K562 (cell line): Measurements from ENCODE around the gene SHC1. TPM values are rescaled to one million over a fixed set of nuclear protein-coding genes. Genes with fewer than 3 reads are reported as not detected.

Experiments
- ARHGAP35 ChIP-seq: fragments of 450-650 bp; IDR thresholded peaks from 2 replicates; pipeline ENCODE4 v1.6.1; 2018; ENCODE audit not compliant: partially characterized antibody
- CHAMP1 ChIP-seq: fragments of 450-650 bp; IDR thresholded peaks from 2 replicates; pipeline ENCODE4 v1.6.1; 2016; ENCODE audit warnings: mild to moderate bottlenecking
- ELF2 ChIP-seq: fragments of 250-450 bp; sonication (Bioruptor Pico); IDR thresholded peaks from 2 replicates; pipeline ENCODE4 v1.5.0; 2021; ENCODE audit warnings: mild to moderate bottlenecking
- EP400 ChIP-seq: fragments of 450-650 bp; IDR thresholded peaks from 2 replicates; pipeline ENCODE4 v1.6.1; 2017; ENCODE audit warnings: antibody characterized with exemption, mild to moderate bottlenecking, moderate library complexity
- FOXA3 ChIP-seq, 2 experiments: fragments of 450-650 bp in 1 of 2; sonication (generic) in 1 of 2; formaldehyde crosslinking; IDR thresholded peaks in 1 of 2; conservative IDR thresholded peaks in 1 of 2; 2 replicates each; pipeline versions ENCODE4 v1.4.0 to v1.8.0; 2020 to 2022; ENCODE audit warnings: mild to moderate bottlenecking in 2 of 2, missing genetic modification reagents in 1 of 2
- HEY1 ChIP-seq: fragments of 250-450 bp; sonication (Bioruptor Pico); IDR thresholded peaks from 2 replicates; pipeline ENCODE4 v1.5.0; 2020; ENCODE audit warnings: mild to moderate bottlenecking, moderate library complexity, borderline replicate concordance
- HMGXB4 ChIP-seq: sonication (generic); formaldehyde crosslinking; IDR thresholded peaks from 2 replicates; pipeline ENCODE4 v1.8.1; 2023; ENCODE audit warnings: mild to moderate bottlenecking, missing genetic modification reagents
- HNRNPL ChIP-seq: fragments of 200-400 bp; formaldehyde crosslinking; IDR thresholded peaks from 2 replicates; pipeline ENCODE4 v1.6.1; 2017; ENCODE audit warnings: low read depth, mild to moderate bottlenecking, low read length
- MNT ChIP-seq, 2 experiments: fragments of 450-650 bp; conservative IDR thresholded peaks; 2 replicates each; pipeline ENCODE4 v1.6.1; 2017; ENCODE audit warnings: mild to moderate bottlenecking in 2 of 2, moderate library complexity in 2 of 2
- MYBL2 ChIP-seq, 2 experiments: fragments of 450-650 bp in 1 of 2; sonication (generic) in 1 of 2; formaldehyde crosslinking in 1 of 2; IDR thresholded peaks; 2 replicates each; pipeline versions ENCODE4 v1.6.1 to v1.8.1; 2017 to 2022; ENCODE audit warnings: borderline replicate concordance in 1 of 2, inconsistent platforms in 1 of 2, low read depth in 1 of 2, mild to moderate bottlenecking in 1 of 2, missing genetic modification reagents in 1 of 2, moderate library complexity in 1 of 2
- NCOA4 ChIP-seq: fragments of 450-650 bp; IDR thresholded peaks from 2 replicates; pipeline ENCODE4 v1.6.1; 2018; ENCODE audit warnings: mild to moderate bottlenecking; ENCODE audit not compliant: partially characterized antibody
- PATZ1 ChIP-seq: fragments of 250-450 bp; sonication (Bioruptor Pico); IDR thresholded peaks from 2 replicates; pipeline ENCODE4 v1.5.0; 2020; ENCODE audit warnings: mild to moderate bottlenecking, borderline replicate concordance
- TAF15 ChIP-seq: fragments of 200-400 bp; formaldehyde crosslinking; IDR thresholded peaks from 2 replicates; pipeline ENCODE4 v1.6.1; 2017; ENCODE audit warnings: mild to moderate bottlenecking, low read depth, low read length, moderate library complexity
- ZNF512 ChIP-seq: IDR thresholded peaks from 2 replicates; pipeline ENCODE4 v1.6.1; 2016; ENCODE audit warnings: missing genetic modification characterization, missing compliant biosample characterization
- ZNF764 ChIP-seq: fragments of 250-450 bp; sonication (Bioruptor Pico); IDR thresholded peaks from 2 replicates; pipeline ENCODE4 v1.4.0; 2020; ENCODE audit warnings: low read depth, mild to moderate bottlenecking, moderate library complexity
- polyA plus RNA-seq, 8 experiments: library from polyadenylated mRNA; depleted of rRNA in 4 of 8; stranded (reverse) in 5 of 8; unstranded in 3 of 8; fragments of >200 nt; fragmentation: Nextera tagmentation in 2 of 8; fragmentation: Illumina TruSeq in 1 of 8; extraction: Ambion mirVana in 2 of 8; extraction: Trizol in 1 of 8; gene quantifications; 2 replicates each; pipeline versions ENCODE4 v1.2.1 to v1.2.3, GENCODE V29; 2011 to 2014; ENCODE audit warnings: inconsistent platforms in 1 of 8, missing spikeins in 1 of 8
- total RNA-seq, 7 experiments: library from RNA; depleted of rRNA in 6 of 7; stranded (reverse); fragments of >200 nt in 6 of 7; fragmentation: Illumina TruSeq in 2 of 7; extraction: Trizol in 2 of 7; gene quantifications; 2 replicates each; pipeline versions ENCODE4 v1.2.1 to v1.2.3, GENCODE V29; 2011 to 2021; ENCODE audit warnings: low replicate concordance in 1 of 7

The SHC1 gene
- total and polyA plus RNA-seq, 9 of the 15 experiments (the other 6 are each of a cell fraction or from before 2014, with no cell fraction given) = 4.1 to 113 (median 51.9) TPM

GRCh38 chr1:154937085-154937987 is 33.2 kb downstream of the SHC1 start (continued):
- TF ChIP-seq TAF15 = no peak
- no peak for TF ChIP-seq ARHGAP35
- TF ChIP-seq ELF2 (CRISPR knock-in tag) = no peak
- peak; percentile 36 for TF ChIP-seq EP400
- no peak for TF ChIP-seq PATZ1
- TF ChIP-seq MNT (conservative IDR thresholded peaks at IDR 0.05) = peak; percentile 82 to 88; a peak in 3 of 4 replicates
- no peak for TF ChIP-seq HNRNPL
- TF ChIP-seq ZNF764 (CRISPR knock-in tag) = no peak
- no peak for TF ChIP-seq FOXA3 (CRISPR knock-in tag; conservative IDR thresholded peaks at IDR 0.05 in 1 of 2, IDR thresholded peaks at IDR 0.05 in 1 of 2)
- no peak for TF ChIP-seq NCOA4
- TF ChIP-seq HEY1 = no peak
- TF ChIP-seq CHAMP1 = no peak
- TF ChIP-seq ZNF512 (tag) = no peak
- no peak for TF ChIP-seq MYBL2 (IDR thresholded peaks at IDR 0.05; ENCODE audit: low read depth)
- TF ChIP-seq MYBL2 (CRISPR knock-in tag; IDR thresholded peaks at IDR 0.05; ENCODE audit: borderline replicate concordance) = no peak
- no peak; the same call in 1 of the 2 replicates for TF ChIP-seq HMGXB4 (CRISPR knock-in tag)
